ENCODE measurements around the gene ARAP1.

ARAP1 gene

DNA sequence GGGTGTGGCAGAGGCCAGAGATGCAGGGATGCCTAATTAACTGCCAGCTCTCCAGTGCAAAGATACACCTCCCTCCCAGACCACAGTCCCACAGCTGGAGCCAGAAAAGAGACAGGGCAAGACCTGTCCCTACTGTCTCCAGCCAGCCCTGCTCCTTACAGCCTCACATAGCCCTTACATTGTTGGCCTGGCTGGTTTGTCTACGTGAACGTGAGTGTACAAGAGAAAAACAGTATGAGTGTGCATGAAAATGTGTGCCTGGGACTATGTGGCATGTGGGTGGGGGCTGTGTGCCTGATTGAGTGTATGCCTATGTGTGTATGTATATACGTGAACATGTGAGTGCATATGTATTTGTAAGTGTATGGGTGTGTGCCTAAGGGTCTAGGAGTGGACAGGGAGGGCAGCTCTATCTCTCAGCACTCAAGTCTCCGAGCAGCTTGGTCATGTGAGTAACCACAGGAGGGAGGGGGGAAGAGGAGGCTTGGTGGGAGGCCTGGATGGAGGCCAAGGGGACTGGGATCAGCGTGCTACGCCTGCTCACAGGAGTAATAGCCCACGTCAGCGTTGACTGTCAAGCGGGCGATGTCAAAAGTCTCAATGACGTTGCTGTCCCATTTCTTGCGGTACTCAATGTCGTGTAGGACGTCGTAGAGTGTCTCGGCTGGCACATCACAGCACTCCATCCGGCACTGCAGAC is 6.6 kb upstream of the ARAP1 start:
- FAIRE-seq: no peak
- no peak for DNase-seq (ENCODE audit: insufficient read length, low spot score)
- TF ChIP-seq, protein P1, sequence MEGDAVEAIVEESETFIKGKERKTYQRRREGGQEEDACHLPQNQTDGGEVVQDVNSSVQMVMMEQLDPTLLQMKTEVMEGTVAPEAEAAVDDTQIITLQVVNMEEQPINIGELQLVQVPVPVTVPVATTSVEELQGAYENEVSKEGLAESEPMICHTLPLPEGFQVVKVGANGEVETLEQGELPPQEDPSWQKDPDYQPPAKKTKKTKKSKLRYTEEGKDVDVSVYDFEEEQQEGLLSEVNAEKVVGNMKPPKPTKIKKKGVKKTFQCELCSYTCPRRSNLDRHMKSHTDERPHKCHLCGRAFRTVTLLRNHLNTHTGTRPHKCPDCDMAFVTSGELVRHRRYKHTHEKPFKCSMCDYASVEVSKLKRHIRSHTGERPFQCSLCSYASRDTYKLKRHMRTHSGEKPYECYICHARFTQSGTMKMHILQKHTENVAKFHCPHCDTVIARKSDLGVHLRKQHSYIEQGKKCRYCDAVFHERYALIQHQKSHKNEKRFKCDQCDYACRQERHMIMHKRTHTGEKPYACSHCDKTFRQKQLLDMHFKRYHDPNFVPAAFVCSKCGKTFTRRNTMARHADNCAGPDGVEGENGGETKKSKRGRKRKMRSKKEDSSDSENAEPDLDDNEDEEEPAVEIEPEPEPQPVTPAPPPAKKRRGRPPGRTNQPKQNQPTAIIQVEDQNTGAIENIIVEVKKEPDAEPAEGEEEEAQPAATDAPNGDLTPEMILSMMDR (IDR thresholded peaks at IDR 0.05; ENCODE audit: insufficient read depth, missing control alignments): no peak

DNA sequence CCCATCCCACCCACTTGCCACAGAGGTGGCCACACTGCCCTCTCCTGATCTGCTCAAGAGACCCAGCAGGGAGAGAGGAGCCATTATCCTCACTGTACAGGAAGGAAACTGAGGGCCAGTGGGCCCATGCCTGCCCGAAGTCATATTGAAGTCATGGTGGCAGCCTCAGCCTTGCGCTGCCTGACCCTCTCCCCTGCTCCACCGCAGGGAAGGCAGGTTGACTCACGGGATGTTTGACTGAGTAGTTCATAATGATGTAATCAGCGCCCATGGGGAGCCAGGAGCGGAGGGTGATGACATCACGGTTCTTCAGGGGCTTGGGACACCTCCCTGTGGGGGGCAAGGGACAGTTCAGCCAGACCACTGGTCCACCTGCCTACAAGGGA is 6.1 kb upstream of the ARAP1 start:
- DNase-seq (ENCODE audit: insufficient read length, low spot score): no peak
- TF ChIP-seq, protein P1 (IDR thresholded peaks at IDR 0.05; ENCODE audit: insufficient read depth, missing control alignments): no peak
- no peak for FAIRE-seq

DNA sequence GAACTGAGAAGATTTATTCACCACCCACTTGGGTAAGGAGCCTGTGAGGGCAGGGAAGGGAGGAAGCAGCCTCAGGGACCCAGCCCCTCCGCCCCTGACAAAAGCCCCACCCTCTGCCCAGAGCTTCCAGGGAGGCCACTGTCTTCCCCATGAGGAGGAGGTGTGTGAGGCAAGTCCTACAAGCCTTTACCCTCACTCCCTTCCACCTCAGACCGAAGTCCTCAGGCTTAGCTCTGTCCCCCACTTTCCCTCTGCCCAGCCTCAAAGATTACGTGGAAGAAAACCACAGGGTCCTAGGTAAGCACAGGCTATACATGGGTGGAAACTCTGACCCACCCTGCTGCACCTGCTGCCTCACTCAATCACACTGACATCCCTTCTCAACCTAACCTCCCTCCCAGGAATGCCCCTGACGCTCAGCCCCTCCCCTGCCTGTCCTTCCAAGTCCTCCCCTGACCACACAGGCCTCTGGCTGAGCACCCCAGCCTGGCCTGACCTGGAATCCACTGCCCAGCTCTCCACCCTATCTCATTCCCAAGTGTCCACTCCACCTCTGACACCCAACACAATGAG is 3.6 kb upstream of the ARAP1 start:
- TF ChIP-seq, protein P1 (IDR thresholded peaks at IDR 0.05; ENCODE audit: insufficient read depth, missing control alignments): no peak
- FAIRE-seq: no peak
- no peak for DNase-seq (ENCODE audit: insufficient read length, low spot score)

DNA sequence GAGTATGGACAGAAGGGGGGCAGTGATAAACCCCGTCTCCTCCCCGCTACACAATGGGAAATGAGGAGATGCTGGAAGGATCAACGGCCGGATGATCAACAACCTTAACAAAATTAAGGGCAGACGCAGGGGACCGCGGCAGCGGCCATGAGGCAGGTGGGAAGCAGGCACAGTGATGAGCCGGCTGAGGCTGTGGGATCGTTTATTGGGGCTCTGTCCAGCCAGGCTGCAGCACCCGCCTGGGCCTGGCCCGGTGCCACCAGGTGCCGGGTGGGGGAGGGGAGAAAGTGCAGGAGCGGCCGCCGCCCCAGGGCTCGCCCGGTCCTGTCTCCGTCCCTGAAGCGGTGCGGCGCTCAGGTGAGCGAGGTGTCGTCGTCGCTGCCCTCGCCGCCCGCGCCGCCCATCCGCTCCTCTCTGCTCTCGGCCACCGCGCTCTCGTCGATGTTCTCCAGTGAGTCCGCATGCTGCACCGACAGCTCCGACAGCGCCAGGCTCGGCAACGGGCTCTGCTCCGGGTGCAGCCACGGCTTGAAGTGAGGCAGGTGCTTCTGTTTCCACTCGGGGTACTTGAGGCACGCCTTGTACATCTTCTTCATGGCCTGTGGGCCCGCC is 2.4 kb upstream of the ARAP1 start:
- TF ChIP-seq, protein P1 (IDR thresholded peaks at IDR 0.05; ENCODE audit: insufficient read depth, missing control alignments): no peak
- FAIRE-seq (no peak), DNase-seq (ENCODE audit: insufficient read length, low spot score) (no peak)

DNA sequence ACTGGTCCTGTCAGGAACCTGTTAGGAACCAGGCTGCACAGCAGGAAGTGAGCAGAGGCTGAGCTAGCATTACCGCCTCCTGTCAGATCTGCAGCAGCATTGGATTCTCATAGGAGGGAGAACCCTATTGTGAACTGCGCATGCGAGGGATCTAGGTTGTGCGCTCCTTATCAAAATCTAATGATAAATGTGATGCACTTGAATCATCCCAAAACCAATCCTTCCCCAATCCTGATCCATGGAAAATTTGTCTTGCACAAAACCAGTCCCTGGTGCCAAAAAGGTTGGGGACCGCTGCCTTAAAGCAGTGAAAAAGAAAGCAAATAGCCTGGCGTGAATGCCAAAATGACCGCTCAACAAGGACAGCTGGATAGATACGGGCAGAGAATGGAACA is 1.9 kb upstream of the ARAP1 start:
- TF ChIP-seq, protein P1 (IDR thresholded peaks at IDR 0.05; ENCODE audit: insufficient read depth, missing control alignments): no peak
- no peak for FAIRE-seq

DNA sequence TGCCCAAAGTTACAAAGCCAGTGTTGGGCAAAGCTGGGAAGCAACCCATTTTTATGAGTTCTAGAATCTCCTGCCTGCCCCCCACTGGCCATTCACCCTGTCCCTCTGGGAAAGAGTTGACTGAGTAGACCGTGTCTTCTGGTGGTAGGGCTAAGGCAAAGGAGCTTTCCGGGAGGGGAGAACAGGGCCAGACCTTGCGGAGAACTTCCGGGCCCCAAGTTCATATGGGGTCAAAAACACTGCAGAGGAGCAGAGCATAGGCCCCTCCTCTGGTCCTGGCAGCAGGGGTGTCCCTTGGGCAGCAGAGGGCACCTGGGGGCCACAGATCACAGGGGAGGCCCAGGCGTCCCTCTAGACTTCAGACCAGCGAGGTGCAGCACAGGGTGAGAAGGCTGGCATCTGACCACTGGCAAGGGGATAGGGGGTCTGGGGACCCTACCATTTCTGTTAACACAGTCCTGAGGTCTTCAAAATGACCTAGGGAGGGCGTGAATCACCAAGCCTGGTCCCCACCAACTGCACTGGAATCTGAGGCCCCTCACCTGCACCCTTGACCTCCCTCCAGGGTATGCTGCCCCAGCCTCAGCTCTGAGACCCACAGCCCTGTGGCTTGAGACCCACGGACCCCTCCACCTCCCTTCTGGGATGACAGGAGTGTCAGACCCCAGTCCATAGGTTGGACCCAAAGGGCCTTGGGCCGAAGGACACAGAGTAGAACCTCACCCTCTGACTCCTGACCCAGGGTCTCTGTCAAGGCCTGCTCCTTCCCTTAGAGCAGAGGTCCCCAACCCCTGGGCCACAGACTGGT is 1.3 kb upstream of the ARAP1 start:
- TF ChIP-seq, protein P1 (IDR thresholded peaks at IDR 0.05; ENCODE audit: insufficient read depth, missing control alignments): no peak
- DNase-seq (ENCODE audit: insufficient read length, low spot score) (no peak), FAIRE-seq (no peak)

More for the DNA sequence above, 1.9 kb upstream of the ARAP1 start:
- no peak for DNase-seq (ENCODE audit: insufficient read length, low spot score)
